Forelimb muscle (tissue), 1 donor: ENCODE measurements around the gene EVL. TPM values are rescaled to one million over a fixed set of nuclear protein-coding genes. Genes with fewer than 3 reads are reported as not detected.

ENCODE experiments used
- DNase-seq: peaks from one replicate; pipeline ENCODE4 v3.0.0-alpha.2; 2013; ENCODE audit warnings: low read depth
- polyA plus RNA-seq: library from polyadenylated mRNA; unstranded; fragments of 120-200 nt; gene quantifications from one replicate; pipeline ENCODE4 v1.2.1, GENCODE V29; 2013; ENCODE audit not compliant: insufficient read length

EVL gene
- polyA plus RNA-seq, 1 donor, result 59.9 TPM

DNA sequence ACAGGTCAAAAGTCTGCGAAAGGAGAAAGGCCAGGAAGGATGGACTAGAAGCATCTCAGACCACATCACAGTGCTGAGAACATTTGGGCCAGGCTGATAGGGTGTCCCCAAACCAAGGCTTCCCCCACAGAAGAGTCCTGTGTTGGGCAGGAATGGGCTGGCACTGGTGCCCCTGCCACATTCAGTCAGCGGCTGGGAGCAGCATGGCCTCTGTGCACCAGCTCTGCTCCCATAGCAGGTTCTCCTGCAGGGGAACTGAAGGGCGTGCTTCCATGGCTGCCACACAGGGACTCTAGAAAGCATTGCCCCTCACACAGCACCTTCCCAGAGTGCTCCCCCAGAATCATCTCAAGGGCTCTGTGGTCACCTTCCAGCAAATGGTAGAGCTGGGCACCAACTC lies 17.5 kb downstream of the EVL start:
- DNase-seq, result no peak

DNA sequence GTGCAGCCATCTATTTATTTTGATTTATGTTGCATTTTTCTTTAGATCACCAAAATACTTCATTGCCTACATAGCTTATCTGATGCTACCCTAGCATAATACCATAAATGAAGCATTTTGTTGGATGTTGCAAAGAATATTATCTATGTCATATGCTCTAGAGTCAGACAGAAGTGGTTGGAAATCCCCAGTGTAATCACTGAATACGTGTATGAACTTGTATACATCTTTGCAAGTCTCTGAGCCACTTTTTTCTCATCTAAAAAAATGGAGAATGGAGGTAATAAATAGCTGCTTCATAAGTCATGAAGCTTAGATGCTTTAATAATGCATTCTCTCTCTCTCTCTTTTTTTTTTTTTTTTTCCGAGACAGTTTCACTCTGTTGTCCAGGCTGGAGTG lies 18.5 kb downstream of the EVL start:
- DNase-seq, result no peak

DNA sequence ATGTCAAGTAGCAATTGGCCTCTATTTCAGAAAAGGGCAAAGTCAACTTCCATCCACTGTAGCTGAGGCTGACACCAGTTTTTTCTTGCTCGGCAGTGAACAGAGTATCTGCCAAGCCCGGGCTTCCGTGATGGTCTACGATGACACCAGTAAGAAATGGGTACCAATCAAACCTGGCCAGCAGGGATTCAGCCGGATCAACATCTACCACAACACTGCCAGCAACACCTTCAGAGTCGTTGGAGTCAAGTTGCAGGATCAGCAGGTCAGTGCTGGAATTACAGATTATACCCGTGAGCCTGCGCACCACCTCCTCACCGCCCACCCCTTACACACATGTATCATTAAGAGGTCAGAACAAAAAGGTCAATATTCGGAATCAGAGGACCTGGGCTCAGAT lies 19.4 kb downstream of the EVL start:
- no peak for DNase-seq

DNA sequence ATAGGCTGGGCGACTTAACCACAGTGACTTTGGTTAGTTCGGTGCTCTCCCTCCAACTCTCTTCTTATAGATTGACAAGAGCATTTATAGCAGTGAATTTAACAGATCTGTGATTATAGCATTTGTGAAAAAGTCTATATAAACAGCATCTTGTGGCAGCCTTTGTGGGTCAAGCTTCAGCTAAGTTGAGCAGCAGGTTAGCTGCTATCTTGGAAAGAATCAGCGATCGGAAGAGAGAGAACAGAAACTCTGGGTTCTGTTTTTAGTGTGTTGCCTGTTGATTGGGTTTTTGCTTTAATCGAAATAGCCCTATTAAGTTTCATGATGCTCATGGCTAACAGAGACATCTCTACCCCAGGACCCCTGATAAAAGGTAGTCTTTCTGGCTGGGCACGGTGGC lies 20.2 kb downstream of the EVL start:
- no peak for DNase-seq

DNA sequence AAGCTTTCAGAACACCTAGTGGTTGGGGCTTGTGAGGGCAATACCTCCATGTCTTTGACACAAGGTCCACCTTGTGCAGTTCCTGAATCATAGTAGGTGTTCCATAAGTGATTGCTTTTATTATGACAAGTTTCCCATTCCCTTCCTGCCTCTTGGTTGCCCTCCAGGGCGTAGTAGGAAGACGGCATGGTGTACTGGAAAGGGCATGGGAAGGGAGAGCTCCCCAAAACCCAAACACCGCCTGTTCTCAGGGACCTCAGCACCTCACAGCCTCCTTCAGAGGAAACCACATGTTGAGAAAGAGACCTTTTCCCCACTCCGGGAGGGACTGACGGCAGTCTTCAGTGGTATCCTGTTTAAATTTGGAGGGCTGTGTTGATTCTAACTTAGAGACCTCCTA lies 21.1 kb downstream of the EVL start:
- no peak for DNase-seq

DNA sequence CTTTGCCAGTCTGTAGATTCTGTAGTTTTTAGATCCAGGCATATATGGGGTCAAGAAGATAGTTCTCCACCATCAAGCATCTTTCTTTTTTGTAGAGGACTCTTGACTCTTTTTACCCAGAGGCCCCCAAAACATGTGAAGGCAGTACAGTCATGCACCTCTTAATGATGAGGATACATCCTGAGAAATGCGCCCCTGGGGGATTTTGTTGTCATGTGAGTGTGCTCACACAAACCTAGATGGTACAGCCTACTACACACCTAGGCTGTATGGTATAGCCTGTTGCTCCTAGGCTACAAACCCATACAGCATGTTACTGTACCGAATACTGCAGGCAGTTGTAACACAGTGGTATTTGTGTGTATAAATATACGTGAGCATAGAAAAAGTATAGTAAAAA lies 23.0 kb downstream of the EVL start:
- DNase-seq, result no peak

DNA sequence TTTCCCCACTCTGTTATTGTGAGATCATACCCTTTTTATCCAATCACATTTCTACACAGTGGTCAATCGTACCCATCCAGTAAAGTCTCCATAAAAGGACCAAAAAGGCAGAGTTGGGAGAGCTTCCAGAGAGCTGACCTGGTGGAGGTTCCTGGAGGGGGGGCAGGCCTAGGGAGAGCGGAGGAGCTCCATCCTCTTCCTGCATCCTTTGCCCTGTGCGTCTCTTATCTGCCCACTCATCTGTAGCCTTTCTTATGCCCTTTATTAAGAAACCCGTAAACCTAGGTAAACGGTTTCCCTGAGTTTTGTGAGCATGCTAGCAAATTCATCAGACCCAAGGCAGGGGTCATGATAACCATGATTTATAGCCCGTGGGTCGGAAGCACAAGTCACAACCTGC lies 26.2 kb downstream of the EVL start:
- no peak for DNase-seq

DNA sequence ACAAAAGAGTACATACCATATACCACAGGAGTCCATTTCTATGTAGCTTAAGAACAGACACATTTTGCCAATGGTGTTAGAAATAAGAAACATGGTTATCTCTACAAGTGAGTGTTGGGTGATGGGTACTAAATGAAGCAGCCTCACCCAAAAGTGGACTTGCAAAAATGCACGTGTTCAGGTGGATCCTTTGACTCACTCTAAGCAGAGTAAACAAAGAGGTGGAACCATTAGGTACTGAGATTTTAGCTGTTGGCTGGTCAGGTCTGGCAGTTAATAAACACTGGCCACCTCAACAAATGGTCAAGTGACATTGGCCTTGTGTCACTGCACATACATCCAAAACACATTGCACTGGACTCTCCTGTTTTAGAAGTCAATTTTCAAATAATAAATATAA lies 27.6 kb downstream of the EVL start:
- DNase-seq, result no peak

DNA sequence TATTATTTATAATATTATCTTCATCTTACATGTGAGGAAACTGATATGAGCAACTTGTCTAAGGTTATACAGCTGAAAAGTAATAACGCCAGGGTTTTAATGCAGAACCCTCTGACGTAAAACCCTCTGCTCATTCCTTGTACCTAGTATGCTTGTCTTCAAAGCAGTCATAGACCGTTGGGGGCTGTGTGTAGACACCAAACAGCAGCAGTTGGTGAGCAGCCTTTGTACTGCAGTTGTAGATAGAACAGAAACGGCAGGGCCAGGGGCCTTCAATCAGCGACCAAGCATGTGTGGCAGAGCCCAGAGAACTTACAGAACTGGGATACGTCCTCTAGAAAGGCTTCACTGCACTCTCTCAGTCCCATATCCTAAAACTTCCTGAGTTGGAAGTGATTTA lies 28.1 kb downstream of the EVL start:
- no peak for DNase-seq

DNA sequence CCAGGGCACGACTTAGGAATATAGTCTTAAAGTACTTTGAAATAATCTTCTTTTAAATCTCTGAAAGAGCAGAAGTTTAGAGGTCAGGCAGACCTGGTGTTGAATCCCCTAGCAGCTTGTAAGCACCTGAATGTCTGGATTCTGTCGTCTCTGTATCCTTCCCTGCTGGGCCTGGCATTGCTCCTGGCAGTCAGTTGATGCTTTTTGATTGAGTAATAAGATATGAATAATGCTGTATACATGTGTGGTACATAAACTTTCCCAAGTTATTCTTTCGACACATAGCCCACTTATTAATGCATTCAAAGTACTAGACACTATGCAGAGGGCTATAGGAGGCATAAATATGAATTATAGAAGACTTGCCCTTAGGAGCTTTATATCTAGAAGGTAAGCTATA lies 31.4 kb downstream of the EVL start:
- DNase-seq, result no peak

DNA sequence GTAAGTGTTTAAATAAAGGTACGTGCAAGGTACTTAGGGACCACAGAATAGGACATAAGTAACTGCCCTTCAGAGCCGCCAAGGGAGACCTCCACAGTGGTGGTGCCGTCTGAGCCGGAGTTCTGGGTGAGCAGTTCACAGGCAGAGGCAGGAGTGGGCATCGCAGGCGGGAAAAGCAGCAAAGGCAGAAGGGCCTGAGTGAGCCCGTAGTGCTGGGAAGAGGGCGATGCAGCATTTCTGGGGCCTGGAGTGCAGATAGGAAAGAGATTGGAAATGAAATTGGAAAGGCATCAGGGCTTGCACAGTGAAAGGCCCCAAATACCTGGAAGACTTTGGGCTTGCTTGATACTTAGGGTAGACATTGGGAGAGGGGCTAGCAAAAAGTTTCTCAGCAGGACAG lies 32.9 kb downstream of the EVL start:
- DNase-seq, result no peak

DNA sequence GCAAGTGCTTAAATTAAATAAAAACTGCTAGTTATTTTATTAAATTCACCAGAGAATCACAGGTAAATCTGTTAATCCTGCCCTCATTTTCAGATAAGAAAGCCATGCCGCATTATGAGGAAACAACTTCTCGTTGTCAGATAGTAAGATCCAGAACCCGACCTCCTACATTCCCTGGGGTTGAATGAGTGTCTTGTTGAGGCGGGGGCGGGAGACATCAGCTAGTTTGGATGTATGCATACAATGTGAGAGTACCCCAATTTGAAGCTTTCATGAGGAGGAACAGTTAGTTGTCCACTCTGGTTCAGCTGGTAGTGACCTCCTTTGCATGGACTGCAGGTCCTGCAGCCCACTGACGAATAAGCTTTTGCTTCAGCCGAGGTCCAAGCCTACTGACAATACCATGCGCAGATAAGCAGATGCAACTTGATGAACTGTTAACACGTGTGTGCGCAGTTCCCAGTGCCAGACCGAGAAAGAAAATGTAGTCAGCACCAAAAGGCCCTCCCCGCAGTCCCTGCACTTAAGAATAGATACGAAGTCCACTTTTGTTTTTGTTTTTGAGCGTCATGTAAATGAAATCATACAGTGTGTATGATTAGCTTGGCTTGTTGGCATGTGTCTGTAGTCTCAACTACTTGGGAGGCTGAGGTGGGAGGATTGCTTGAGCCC lies 34.9 kb downstream of the EVL start:
- DNase-seq, result no peak

DNA sequence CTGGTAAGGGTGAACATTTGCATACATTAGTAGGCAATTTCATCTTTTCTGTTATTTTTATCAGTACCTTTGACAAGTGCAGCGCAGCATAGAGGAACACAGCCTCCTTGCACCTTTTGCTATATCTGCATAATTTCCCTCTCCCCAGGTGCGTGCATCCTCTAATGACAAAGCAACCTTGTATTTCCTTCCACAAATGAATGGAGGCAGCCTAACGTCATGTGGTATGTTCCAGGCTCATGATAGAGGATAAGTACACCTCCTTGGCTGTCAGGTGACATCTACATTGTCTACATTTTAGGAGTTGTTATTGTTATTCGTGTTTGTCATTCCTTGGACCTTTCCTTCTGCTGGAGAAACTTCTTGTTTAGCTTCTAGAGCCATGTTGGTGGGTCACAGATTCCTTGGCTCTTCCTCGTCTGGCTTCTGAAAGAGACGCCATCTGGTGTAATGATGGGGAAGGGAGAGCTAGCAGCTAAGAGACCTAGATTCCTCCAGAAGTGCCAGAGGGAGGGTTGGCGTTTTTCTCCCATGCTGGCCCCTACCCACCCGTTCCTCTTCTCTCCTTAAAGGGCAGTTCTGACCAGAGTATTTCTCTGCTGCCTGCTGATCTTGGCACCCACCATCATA lies 37.0 kb downstream of the EVL start:
- DNase-seq, result no peak

DNA sequence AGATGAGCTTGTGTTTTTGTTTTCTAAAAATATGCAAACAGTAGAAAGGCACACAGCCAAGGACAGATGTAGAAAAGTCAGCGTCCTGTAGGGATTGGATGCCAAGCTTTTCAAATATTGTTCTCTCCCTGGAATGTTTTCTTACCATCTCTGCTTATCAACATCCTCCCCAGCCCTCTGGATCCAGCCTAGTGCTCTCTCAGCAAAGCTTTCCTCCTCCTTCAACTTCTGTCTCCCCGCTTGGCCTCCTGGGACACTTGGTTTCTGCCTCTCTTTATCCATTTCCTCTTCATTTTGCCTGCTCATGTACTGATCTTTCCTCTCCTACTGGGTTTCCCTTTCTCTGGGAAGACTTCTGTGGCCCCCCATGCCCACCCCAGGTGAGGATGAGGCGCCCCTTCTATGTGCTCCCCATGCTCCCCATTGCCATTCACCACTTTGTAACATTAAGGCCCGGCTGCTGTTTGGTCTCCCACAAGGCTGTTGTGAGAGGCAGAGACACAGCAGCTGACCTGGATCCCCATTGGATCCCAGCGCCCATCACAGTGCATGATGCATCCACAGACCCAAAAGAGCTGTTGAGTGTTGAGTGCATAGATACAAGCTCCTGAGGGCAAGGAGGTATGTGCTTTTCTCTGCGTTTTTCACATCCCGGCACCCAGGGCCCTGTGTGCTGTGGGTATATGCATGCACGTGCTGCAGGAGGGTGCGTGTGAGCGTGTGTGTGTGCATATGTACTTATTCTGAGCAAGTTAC lies 38.2 kb downstream of the EVL start:
- no peak for DNase-seq

DNA sequence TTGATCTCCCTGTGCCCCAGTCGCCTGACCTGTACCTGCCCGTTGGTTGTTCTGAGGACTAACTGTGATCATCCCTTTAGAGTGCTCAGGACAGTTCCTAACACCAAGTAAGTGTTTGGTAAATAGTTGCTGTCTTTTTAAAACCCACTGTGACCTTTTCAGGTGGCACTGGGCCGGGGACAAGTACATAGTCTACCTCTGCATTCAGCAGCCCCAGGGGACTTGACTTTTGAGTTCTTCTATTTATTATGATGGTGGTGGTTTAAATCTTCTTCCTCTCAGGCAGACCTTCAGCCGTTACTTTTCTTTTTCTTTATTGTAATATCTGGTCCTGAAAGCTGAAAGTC lies 38.8 kb downstream of the EVL start:
- no peak for DNase-seq

DNA sequence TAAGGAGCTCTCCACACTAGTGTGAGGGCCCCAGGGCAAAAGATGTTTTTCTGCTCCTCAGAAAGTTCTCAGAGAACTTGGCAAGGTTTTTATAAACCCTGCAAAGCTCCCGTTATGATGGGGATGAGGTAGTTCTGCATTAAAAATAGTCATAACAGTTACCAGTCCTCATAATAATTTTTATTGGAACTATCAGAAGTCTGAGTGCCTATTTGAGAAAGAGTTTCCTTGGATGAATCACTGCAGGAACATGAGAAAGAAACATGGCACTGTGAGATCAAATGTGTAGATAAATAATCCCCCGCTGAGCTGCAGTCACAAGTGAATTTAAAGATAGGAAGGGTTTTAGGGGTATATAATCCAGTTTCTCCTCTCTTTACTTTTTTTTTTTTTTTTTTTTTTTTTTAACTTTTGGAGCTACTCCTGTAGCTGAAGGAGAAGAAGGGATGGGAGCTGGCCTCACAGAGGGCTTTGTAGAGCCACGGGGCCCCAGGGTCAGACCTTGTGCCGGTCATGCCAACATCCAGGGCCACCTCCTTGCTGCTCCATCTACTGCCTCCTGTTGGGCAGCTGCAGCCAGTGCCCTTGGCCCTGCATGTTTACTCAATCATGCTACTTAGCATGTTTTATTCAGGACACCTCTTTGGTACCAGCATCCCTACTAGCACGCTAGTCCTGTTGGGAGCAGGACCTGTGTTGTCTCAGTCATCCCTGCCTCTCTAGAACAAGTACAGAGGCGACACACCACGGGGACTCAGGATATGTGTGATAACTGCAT lies 39.5 kb downstream of the EVL start:
- no peak for DNase-seq

DNA sequence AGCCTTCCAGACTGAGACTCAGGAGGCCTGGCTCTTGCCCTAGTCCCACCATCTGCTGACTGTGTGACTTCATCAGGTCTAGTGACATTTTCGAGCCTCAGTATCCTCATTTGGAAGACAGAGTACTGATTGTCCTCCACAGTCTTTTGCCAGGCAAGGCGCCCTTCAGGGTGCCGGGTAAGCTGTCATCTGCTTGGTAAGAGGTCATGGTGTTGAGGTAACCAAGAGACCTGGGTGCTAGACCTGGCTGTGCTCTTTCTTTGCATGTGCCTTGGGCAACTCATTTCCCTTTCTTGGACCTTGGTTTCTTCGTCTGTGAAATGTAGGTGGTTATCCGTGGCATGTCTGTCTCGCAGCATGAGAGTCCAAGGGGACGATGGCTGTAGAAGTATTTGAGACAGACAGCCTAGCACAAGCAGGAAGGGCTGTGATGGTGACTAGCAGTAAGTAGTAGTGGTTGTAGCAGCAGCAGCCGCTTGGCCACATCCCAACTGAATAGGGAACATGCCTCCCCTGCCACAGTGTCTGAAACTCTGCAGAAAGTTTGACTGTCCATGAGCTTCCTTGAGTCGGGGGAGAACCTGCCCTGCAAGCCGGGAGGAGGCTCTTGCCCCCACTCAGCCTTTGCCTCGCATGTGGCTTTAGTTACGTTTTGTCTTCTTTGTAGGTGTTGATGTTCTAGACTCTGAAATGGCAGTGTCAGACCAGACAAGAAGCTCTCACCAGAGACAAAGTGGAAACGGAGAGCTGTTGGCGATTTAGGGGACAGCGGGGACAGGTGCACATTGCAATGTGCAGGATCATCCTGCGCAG lies 40.3 kb downstream of the EVL start:
- DNase-seq, result no peak

DNA sequence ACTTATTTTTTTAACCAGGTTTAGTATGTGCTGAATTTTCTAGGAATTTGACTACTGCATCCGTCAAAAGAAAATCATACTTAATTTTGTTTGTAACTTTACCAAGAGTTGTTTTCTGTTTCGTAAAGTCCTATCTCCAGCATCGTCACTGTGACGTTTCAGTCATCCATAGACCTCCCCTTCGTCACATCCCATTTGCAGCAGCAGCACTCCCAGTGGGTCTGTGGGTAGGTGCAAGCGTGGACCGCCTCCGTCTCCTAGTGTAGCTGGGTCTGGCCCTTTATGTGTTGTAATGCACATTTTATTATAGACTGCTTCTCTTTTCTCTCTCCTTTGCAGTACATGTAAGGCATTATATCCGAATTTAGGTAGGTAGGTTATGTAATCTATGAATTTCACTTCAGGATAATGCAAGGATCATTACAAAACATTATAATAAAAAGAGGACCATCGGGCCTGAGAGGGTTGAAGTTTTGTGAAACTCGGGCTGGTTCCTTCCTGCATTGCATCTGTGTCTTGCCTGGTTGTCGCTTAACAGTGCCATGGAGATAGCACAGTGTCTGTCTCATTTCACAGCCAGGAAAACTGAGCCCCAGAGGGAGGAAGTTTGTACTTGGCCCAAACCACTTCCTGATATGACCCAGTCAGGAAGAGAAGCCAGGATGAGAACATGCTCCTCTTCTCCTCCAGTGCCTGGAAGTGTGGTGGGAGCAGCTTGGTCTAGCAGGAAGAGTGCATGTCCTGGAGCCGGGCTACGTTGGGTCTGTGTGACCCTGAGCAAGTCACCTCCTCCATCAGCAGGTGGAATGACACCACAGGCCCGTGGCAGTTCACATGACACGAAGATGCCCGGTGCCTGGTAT lies 41.3 kb downstream of the EVL start:
- DNase-seq, result no peak

DNA sequence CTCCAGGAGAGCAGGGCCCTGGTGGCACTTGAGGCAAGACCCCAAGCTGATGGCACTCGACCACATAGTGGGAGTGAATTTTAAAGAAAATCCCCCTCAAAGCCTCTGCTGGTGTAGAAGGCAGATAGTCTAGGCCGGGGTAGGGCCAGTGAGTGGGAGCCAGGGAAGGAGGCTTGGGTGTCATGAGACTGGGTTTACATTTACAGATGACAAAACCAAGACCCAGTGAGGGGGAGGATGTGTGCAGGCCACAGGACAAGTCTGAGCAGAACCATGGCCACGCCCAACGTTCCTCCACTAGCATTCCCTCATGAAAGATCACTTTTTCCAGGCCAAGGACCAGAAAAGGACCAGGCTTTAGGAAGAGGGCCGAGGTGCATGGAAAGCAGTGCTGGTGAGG lies 42.0 kb downstream of the EVL start:
- DNase-seq, result no peak

DNA sequence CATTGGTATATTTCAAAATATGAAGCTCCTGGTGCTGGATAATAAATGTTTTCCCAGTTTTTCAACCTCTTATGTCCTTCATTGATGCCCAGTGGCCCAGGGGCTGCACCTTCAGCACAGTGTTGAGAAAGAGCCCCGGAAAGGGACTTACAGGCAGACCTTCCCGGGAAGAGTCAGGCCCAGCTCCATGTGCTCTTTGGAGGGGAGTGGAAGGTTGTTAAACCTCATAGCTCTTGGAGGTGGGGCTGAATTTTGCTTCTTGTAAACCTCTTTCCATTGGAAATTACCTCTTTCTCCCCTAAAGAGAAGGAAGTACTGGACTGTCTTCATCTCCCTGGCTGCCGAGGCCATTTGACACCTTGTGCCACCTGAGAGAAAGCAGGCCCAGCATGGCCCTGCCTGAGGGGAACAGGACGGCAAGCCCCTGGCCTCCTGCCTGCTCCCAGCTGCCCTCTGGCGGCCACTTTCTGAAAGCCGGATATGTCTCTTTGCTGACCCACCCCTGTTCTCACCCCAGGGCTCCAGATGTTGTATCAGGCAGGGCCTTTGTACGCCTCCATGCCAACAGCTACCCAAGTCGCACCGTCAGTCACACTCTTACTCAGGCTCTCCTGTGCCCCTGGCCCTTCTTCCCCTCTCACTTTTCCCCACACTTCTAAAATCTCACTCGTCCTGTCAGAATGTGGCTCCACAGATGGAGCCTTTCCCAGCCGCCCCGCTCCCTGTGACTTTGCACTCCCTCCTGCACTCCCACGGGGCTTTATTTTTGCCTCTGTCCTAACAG lies 43.0 kb downstream of the EVL start:
- no peak for DNase-seq
